HG03575 (cell line): ENCODE data around the gene ANO10.
"Not testable (repeated sequence)": the region's sequence is repeated elsewhere in the genome, so short reads cannot be mapped to it uniquely, and the experiment has no call there.

Experiments used
- ATAC-seq: cut with Tn5 transposase; IDR thresholded peaks from one replicate; pipeline ENCODE4 v1.9.1; 2021; ENCODE audit not compliant: unreplicated experiment, insufficient number of reproducible peaks, low FRiP score; ENCODE audit errors: extremely low read depth

Gene ANO10

GRCh38 chr3:43491807-43492206, 130.0 kb downstream of the ANO10 start:
- ATAC-seq = not testable (repeated sequence)

- no peak for ATAC-seq
These were observed 131.1 kb downstream of the ANO10 start for GRCh38 chr3:43490640-43491185.

DNA sequence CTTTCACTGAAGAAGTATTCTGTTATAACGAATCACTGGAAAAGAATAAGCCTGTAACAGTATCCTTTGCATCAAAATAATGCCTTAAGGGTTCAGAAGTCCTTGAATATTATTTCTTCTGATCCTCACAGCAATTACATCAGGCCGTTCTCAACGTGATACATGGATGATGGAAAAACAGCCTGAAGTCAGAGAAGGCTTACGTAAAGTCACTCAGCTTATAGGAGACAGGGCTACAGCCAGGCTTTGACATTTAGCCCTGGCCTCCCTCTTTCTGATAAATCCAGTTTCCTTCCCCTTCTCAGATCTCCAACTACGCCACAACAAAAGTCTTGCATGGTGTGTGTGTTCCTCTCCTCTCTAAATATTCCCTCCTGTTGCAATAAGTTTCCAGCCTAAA, 131.9 kb downstream of the ANO10 start:
- no peak for ATAC-seq

- no peak for ATAC-seq
These were observed 135.9 kb downstream of the ANO10 start for GRCh38 chr3:43485931-43486330.

DNA sequence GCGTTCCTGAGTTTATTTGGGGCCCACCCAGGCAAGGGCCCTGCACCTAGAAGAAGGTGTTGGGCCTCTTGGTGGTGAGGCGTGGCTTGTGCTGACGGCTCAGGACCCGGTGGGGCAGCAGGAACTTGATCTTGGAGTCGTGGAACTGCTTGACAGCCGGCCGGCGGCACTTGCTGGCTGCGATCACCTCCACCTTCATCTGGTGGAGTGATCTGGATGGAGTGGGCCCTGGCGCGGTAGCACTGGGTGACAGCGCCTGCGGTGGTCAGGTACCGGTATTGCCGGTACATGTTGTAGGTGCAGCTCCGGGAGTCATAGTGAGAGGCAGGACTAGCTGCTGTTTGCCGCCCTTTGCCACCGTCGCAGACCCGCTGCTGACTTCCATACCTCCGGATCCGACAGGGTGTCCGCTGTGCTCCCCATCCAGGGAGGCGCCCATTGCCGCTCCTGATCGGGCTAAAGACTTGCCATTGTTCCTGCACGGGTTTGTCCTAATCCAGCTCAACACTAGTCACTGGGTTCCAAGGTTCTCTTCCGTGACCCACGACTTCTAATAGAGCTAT, 136.8 kb downstream of the ANO10 start:
- no peak for ATAC-seq

DNA sequence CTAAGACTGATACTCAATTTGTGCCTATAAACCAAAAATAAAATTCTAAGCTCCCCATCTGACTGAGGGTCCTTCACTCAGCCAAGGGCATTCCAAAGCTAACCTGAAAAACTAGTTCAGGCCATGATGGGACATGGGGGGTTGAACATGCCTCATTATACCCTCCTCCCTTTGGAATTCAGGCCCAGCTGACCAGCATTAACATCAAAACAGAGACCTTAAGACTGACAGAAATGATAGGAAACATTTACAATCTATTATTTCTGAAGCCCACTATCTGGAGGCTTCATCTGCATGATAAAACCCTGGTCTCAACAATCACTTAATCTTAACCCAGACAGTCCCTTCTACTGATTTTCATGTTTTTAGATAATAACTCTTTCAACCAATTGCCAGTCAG, 140.4 kb downstream of the ANO10 start:
- ATAC-seq = no peak

DNA sequence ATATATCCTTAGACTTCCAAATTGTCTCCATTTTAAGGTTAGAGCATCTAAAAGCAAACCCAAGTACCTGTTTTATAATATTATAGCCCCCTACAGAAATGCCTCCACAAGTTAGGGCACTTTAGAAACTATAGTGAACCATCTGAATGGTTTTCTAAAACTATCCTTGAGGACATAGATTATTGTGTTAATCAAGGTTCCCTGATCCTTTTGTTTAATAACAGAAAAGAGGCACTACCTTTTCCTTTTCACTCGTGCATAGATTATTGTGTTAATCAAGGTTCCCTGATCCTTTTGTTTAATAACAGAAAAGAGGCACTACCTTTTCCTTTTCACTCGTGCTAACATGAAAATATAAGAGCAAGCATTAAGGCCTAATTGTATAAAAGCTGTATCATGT, 143.0 kb downstream of the ANO10 start:
- not testable (repeated sequence) for ATAC-seq

- ATAC-seq = no peak
These were observed 143.6 kb downstream of the ANO10 start for GRCh38 chr3:43478118-43478785.

- no peak for ATAC-seq
These were observed 144.2 kb downstream of the ANO10 start for GRCh38 chr3:43477600-43477999.

- no peak for ATAC-seq
These were observed 148.1 kb downstream of the ANO10 start for GRCh38 chr3:43473737-43474136.

GRCh38 chr3:43473244-43473643, 148.6 kb downstream of the ANO10 start:
- no peak for ATAC-seq

GRCh38 chr3:43468133-43468532, 153.7 kb downstream of the ANO10 start:
- no peak for ATAC-seq

GRCh38 chr3:43465109-43465508, 156.7 kb downstream of the ANO10 start:
- ATAC-seq = no peak

DNA sequence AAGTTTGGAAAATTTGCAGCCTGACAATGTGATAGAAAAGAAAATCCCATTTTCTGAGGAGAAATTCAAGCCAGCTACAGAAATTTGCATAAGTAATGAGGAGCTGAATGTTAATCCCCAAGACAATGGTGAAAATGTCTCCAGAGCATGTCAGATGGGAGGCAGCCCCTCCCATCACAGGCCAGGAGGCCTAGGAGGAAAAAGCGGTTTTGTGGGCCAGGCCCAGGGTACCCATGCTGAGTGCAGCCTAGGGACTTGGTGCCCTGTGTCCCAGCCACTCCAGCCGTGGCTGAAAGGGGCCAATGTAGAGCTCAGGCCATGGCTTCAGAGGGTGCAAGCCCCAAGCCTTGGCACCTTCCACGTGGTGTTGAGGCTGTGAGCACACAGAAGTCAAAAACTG, 159.2 kb downstream of the ANO10 start:
- not testable (repeated sequence) for ATAC-seq

DNA sequence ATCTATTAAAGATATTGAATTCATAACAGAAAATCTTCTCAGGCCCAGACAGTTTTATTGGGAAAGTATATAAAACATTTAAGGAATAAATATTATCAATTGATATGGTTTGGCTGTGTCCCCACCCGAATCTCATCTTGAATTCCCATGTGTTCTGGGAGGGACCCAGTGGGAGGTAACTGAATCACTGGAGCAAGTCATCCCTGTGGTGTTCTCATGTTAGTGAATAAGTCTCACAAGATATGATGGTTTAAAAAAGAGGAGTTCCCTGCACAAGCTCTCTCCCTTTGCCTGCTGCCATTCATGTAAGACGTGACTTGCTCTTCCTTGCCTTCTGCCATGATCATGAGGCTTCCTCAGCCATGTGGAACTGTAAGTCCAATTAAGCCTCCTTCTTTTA, 160.5 kb downstream of the ANO10 start:
- ATAC-seq = no peak

DNA sequence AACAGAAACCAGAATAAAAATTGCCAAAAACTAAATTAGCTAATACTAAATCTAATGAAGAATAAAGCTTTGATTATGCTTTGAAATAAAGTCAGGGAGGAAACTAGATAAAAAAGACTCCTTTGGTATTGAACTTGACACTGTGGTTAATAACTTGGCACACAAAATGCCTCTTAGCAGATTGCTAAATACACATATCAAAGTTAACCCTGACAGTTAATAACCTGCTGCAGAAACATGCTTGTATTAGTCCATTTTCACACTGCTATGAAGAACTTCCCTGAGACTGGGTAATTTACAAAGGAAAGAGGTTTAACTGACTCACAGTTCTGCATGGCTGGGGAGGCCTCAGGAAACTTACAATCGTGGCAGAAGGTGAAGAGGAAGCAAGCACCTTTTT, 164.8 kb downstream of the ANO10 start:
- ATAC-seq = not testable (repeated sequence)

GRCh38 chr3:43455233-43455632, 166.6 kb downstream of the ANO10 start:
- ATAC-seq = no peak

DNA sequence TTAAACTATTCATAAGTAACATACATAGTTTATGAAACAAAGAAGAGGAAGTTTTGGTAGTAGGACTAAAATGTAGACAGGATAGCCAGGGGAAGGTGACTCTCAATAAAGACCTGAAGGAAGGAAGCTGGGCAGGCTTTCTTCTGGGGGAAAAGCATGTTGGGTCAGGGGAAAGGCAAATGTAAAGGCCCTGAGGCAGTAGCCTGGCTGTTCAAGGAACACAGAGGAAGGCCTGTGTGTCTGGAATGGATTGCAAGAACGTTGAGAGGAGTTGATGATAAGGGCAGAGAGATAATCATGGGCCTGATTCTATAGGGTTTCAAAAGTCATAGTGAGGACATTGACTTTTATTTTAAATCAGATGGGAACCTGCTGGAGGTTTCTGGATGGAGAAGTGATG, 167.8 kb downstream of the ANO10 start:
- no peak for ATAC-seq

DNA sequence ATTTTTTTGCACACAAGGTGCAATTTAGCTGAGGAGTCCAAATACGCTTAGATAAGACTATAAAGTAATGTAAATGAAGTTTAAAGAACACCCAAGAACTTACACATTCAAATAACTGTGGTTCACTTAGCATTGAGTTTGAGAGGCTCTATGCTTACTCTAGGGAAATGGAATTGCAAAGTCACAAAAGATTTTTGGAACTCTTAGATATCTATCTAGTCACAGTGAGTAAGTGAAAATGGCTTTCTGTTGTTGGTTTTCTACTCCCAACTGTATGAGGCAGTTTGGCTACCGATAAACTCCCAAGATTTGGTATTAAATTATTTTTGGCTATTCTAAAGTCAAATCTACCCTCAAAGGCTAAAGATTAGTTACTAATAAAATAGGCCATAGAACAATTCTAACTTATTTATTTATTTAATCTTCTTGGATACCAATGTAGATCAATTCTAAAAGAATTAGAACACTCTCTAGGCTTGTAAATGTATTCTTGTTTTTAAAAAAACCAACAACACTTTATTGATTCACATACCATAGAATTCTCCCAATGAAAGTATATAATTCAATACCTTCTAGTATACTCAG, 170.0 kb downstream of the ANO10 start:
- ATAC-seq = no peak

DNA sequence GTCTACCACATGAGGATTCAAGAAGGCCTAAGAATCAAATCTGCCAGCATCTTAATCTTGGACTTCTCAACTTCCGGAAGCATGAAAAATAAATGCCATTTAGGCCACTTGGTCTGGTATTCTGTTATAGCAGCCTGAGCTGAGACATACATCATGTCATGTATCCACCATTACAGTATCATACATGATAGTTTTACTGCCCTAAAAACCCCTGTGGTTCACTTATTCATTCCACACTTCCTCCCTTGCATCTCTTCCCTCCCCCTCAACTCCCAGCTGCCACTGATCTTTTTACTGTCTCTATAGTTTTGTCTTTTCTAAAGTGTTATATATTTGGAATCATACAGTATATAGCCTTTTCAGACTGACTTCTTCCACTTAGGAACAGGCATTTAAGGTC, 173.7 kb downstream of the ANO10 start:
- no peak for ATAC-seq
